Effector CD4-positive, alpha-beta T cell (primary cell): ENCODE measurements around the gene EDDM3A. TPM values are rescaled to one million over a fixed set of nuclear protein-coding genes. Genes with fewer than 3 reads are reported as not detected.
"Not testable (repeated sequence)": the region's sequence is repeated elsewhere in the genome, so short reads cannot be mapped to it uniquely, and the experiment has no call there.

Experiments
- DNase-seq: peaks from one replicate; pipeline ENCODE4 v3.0.0-alpha.2; 2020
- total RNA-seq: gene quantifications from one replicate; lab custom pipeline; 2026; lab: John Stamatoyannopoulos, UW

EDDM3A gene, protein sequence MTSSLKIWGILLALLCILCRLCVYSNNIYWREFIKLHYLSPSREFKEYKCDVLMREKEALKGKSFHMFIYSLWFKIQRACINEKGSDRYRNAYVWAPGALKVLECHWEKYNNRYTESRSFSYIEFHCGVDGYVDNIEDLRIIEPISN
- total RNA-seq: not detected

DNA sequence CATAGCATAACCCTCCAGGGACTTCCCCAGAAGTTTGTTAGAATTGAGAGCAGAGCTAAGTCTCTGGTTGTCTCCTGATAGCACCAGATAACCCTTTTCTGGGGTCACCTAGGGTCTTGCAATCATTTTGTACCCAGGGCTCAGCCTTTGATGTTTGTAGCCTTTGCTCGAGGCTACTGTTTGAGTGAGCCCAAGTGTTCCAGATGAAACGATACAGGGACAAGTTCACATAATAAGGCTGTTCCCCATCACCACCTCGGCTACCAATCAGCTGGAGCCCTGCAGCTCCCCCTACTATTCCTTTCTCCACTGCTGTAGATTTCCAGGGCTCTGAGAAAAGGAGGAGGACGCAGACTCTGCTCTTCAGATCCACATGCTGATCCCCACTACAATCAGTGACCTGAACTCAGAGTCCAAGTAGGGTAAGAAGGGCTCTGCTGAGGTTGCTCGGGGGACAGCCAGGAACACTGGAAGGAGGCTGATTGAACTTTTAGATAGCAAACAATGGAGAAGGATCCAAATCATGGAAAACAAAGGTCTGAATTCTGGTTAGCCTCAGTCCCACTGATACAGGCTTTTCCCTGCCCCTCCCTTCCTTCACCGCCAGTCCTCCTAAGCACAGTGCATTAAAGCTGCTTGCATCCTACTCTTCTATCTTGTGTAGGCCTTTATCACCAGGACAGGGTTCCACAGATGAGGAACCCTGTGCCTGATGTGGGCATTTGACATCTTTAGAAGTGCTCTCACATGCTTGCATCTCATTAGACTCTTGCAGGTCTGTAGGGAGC is at the start of gene EDDM3A:
EDDM3A (plus strand) TSS at position 317 of the 788 bp plus-strand sequence. CDS start 1,694 bp downstream, outside the sequence.
- no peak for DNase-seq

DNA sequence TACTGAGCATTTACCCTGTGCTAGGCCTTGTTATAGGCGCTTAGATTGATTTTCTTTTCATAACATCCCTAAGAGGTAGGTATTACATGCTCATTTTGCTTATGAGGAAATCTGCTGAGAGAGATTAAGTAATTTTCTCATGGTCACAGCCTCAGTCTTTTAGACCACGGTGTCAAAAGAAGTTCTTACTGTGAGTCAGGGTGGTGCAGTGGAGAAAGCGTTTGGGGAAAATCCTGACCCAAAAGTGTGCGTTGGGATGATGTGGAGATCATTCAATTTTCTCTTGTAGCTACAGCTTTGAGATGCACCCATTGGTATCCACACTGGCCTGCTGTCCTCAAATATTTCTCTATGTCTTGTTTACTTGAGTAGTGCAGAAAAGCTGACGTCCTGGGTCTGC is 48.9 kb upstream of the EDDM3A start:
- no peak for DNase-seq

DNA sequence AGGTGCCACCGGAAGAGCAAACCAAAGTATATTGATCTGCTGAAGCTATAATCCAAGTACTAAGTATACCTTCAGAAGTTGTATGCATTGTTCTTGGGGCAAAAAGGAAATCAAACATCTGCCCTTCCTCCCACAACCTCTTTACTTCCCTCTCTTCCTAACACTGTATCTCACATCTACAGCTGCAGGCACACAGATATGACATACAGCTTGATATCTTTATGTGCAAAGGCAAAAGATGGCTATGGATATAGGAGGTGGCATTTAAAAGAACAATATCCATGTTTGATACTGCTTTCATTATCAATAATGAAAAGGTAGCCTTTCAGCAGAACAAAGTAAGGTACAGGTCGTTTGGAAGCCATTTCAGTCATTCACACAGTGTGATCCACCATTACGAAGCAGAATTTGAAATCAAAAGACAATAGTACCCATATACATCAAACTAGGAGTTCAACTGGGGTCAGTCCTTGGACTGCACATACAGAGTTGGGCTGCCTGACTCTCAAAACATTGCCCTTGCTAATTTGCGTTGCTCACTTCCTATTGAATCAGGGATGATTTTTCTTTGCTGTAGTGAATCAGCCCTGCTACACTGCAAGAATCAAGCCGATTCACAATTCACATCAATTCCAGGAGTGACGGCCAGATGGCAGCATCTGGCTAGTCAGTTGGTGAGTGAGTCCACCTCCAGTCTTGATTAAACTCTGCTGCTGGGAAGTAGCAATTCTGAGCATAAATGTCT is 48.2 kb upstream of the EDDM3A start:
- DNase-seq: peak; percentile 52

DNA sequence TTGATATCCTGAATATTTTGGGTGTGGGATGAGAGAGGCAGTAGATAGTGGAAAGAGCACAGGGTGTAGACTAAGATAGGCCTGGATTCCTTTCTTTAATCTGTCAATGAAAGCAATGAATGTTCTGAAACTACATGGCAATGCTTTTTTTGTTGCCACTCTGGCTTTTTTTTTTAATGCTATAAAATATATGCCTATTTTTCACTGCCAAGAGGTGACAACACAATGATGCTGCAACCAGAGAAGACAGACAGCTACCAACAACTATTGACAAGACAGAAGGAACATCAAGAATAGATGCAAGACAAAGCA is 47.7 kb upstream of the EDDM3A start:
- no peak for DNase-seq

DNA sequence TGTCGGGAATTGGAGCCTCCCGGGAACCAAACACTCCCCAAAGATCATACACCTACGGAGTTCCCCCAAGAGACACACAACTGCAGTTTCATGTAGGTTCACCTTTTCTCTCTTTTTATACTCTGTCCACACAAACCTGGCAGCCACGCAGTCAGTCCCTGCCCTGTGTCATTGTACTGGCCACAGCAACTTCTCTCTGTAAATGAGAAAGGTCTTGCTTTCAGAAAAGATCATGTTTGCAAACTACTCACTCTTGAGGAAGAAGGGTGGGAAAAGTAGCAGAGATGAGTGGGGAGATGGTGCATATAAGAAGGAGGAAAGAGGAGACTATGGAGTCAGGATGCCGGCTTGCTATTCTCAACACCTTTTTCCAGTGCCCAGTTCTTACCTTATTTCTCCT is 46.8 kb upstream of the EDDM3A start:
- no peak for DNase-seq

DNA sequence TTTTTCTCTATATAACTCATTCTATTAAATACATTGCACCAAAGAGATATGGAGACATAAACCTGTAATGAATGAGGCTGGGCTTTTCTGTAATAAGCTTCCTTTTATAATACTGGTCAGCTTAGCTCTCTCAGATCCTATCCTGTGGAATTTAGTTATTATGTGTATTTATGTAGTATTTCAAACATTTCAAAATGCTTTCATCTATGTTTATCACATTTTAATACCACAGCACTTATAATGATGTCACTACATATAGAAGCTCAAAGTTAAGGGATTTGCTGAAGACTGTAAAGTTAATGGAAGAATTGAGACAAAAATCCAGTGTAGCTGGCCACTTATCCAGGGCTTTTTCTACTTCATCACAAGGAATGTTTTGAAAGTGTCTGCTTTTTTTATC is 45.8 kb upstream of the EDDM3A start:
- DNase-seq: no peak

DNA sequence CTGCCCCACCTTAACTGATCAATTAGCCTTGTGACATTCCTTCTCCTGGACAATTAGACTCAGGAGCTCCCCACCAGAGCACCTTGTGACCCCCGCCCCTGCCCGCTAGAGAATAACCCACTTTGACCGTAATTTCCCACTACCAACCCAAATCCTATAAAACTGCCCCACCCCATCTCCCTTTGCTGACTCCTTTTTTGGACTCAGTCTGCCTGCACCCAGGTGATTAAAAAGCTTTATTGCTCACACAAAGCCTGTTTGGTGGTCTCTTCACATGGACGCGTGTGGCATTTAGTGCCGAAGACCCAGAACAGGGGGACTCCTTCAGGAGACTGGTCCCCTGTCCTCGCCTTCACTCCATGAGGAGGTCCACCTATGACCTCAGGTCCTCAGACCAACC is 44.7 kb upstream of the EDDM3A start:
- not testable (repeated sequence) for DNase-seq

DNA sequence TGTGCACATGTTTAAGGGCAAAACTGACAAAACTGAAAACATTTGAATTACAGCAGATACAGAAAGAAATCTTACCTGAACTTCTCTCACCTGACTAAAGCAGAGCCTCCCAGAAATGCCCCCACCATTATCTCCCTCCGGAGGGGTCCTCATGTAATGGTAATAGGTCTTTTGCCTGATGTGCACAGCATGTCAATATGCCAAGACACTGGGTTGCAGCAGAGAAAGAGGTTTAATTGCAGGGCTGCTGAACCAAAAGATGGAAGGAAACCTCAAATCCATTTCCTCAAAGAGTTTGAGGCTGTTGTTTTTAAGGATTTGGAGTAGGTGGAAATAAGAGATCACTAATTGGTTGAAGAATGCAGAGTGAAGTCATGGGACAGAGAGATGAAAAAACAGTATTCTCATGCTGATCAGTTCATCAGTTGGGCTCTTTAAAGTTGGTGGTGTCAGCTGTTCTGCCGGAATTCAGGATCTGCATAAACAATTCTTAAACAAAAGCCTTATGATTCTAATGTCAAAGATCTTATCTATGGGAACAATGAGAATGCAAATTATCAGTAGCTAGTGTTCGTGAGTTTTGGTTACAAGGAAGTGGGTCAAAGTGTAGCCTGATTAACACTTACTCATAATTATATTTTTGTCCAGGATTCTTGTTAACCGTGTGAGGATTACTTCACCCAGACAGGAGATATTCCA is 38.9 kb upstream of the EDDM3A start:
- no peak for DNase-seq

DNA sequence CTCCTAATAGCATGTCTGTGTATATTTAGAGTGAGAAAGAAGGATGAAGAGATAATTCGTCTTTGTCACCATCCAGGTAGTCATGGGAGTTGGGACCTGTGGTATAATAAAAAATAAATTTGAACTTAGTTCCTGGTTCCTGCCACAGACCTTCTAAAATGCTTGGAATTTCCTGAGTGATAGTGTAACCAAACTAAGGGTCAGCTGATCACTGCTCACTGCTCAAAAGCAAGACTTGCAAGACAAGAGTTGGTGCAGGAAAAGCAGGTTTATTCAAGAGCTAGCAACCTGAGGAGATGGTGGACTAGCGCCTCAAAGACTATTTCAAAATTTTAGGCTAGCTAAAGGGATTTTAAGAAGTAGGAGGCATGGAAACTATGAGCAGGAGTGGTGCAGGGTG is 38.1 kb upstream of the EDDM3A start:
- DNase-seq: no peak

DNA sequence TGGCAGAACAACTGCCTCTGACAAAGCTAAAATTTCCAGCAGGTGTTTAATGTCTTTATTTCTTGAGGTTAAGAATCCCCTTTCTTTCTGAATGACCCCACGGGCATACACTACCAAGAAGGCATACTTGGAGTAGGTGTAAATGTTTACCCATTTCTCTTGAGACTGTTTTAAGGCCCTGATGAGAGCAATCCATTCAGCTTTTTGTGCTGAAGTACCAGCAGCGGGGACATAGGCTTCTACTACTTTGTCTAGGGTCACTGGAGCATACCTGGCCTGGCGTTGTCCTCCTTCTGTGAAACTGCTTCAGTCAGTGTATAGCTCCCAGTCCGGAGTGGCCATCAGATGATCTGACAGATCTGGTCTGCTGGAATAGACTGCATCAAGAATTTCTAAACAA is 34.4 kb upstream of the EDDM3A start:
- DNase-seq: no peak

DNA sequence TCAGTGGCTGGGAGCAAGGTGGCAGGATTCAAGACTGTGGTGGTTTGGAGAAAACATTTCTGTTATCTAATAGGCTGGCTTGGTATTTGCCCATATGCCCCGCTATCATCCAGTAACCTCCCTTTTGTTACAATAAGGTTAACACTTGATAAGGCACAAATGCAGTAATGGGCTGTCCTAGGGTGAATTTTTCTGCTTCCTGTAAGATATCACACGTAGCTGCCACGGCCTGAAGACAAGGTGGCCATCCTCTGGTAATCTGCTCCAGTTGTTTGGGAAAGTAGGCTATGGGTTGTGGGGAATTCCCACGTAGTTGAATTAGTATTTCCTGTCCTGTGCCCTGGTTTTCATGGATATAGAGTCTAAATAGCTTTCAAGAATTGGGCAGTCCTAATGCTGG is 34.0 kb upstream of the EDDM3A start:
- no peak for DNase-seq

DNA sequence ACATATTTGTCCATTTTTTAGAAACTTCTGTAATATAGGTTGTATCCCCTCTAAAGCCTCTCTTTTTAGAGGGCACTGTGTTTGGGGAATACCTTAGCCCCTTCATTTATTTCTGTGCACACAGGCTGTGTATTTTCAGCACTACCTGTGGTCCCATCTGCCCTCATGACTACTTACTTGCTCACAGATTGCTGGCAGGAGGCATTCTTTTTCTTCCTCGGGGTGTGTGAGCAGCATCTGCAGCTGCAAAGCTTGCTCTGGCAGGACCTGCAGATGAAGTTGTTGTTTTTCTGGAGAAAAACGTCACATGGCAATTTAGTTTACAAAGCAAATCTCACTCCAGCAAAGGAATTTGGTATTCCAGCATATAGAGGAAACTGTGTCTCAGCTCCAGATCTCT is 32.8 kb upstream of the EDDM3A start:
- DNase-seq: no peak

DNA sequence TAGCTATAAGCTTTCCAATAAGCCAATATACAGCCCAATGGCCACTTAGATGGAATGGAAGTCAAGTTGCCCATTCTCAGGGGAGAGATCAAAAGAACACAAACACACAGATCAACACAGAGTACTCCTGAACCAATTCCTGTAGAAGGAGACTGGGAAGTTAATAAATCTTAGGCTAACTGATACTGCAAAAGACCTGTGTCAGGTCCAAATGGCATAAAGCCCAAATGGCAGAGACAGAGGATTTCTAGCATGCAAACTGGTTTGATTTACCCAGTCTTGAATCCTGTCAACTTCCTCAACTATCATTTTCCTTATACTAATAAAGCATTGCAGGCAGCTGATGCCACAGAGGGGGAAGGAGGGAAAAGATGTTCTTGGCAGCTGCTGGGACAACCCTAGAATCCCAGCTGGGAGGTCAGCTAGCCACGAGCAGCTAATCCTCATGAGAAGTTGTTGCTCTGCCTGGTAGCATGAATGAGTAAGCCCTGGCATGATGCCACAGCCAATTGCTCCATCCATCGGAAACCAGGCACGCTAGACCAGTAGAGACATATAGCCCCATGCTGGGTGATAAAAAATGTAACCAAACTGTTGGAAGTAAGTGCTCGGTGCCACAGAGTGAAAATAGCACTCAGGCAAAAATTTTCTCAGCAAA is 31.0 kb upstream of the EDDM3A start:
- no peak for DNase-seq

DNA sequence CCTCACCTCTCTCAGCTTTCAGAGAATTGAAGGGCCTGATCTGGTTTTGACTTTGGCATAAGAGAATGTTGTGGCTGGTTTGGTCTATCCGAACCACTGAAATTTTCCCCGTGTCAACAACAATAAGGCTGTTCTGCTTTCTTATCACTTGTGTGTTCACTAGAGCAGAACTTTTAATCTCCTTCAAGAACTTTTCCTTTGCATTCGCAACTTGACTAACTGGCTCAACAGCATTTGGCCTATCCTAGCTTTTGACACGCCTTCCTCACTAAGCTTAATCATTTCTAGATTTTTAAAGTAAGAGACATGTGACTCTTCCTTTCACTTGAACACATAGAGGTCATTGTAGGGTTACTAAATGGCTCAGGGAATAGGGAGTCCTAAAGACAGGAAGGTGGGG is 25.9 kb upstream of the EDDM3A start:
- no peak for DNase-seq

DNA sequence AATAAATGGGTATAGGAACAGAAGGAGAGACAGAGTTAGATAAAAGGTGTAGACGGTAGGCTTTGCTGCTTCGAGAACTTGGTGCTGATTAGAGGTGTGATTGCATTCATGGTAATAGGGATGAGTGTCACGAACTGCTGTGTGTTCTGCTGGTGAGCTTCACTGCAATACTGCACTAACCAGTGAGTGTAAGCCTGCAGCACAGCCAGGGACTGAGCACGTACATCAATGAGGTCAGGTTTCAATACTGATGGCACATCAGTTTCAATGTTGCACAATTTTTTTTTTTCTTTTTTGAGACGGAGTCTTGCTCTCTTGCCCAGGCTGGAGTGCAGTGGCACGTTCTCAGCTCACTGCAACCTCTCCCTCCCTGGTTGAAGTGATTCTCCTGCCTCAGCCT is 24.9 kb upstream of the EDDM3A start:
- DNase-seq: no peak

DNA sequence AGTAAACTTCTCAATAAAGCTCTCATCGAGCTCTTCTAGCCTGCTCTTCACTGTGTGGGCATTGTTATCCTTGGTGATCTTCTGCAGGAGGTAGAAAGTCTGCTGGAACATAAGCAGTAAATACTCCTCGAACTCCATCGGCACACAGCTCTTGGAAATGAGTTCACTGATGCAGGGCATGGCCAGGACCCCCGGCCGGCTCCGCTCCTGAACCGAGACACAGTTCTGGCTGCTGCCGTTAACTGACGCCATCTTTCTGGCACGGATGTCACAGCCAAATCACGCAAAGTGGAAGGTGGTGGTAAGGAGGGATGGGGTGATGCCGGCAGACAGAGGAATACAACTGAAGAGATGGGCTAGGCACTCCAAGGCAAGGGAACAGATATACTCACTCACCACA is 23.7 kb upstream of the EDDM3A start:
- DNase-seq: no peak

DNA sequence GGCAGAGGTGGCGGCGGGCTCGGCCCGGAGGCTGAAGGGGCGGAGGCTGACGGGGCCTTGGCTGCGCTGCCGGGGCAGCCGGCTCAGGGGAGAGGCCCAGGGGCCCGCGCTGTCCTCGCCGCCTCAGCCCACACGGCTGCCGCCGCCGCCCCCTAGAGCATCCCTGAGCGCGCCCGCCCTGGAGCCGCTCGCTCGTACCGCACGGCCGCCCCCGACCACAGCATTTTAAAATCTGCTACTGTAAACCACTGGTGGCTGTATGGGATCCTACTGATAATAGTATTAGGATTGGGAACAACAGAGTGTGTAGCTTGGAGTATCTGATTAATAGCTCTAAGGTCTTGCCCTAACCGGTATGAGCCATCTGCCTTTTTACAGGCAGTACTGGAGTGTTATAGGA is 22.2 kb upstream of the EDDM3A start:
- no peak for DNase-seq

DNA sequence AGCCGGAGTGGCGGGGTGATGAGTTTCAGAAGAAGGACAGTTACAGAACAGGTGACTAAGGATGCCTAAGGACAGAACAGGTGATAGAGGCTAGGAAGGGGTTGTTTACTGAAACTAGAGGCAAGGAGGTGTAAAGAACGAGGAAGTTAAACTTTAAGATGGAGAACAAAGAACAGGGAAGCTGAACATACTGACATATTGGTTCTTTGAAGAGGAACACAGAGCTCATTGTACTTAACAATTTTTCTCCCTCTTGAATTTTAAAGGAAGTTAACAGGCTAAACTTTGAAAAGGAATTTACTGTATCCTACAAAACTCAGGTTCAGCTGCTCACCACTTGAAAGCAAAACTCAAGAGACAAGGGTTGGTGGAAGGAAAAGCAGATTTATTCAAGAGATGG is 19.6 kb upstream of the EDDM3A start:
- DNase-seq: not testable (repeated sequence)

DNA sequence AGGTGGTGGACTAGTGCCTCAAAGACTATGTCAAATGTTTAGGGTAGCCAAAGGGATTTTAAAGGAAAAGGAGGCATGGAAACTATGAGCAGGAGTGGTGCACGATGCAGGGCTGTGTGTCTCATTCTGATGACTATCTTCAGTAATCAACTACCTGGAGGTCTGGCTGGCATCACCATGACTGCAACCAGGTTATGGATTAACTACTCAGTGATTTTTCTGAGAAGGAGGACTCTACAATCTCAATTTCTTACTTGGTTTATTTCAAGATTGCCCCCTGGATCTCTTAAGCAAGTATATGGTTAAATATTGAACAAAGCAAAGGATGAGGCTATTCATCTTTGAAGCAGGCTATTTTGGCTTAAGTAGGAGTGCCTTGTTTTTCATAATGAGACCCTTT is 19.2 kb upstream of the EDDM3A start:
- no peak for DNase-seq

DNA sequence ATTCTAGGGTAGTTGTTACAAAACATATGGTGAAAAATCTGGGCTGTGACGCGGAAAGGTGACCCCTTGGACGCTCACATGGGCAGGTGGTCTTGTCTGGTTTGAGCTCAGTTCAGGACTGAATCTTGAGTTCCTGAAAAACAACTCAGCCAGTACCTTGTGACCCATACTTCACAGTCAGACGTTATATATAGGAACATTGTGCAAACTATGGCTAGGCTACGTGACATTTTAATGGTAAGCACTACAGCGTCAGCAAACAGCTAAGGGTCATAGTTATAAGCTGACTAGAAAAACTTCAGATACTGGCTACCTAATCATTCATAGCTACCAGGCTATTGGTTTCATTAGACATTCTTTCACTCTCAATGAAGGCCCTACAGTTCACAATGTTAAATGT is 14.8 kb upstream of the EDDM3A start:
- no peak for DNase-seq

DNA sequence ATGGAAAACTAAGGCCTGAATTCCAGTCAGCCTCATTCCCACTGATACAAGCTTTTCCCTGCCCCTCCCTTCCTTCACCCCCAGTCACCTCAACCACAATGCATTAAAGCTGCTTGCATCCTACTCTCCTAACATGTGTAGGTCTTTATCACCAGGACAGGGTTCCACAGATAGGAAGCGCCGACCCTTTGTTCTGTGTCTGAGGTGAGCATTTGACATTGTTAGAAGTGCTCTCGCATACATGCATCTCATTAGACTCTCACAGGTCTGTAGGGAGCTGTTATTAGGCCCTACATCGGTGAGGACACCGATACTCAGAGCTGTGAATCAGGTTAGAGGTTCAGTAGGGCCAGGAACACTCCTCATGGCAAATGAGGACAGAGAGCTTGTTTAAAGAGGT is 13.2 kb upstream of the EDDM3A start:
- no peak for DNase-seq

DNA sequence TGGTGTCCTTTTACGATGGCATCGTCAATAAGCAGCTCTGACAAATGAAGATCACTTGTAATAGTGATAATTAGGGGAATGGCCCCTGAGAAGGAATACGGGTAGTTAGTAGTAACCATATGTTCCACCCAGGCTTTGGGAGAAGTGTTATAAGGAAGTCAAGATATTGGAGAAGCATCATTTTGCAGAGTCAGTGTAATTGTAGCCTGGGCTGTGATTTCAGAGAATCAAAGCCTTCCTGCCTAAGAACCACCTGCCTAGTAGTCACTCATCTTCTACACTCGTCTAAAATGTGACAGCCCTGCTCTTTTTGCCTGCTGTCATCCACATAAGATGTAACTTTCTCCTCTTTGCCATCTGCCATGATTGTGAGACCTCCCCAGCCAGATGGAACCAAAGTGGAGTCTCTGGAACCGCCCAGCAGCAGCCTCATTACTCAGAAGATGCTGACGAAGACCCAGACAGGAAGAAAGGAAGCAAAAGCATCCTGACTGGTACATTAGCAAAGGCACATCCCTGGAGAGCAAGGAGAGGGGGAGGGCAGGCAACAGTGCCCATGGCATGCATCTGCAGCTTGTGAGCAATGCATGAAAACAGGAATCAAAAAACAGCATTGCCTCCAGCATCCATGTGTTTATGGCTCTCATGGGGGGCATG is 12.6 kb upstream of the EDDM3A start:
- DNase-seq: no peak
